H1 (cell line): Measurements from ENCODE around the gene PIGC. TPM values are rescaled to one million over a fixed set of nuclear protein-coding genes. Genes with fewer than 3 reads are reported as not detected.

Experiments used
- CTCF ChIA-PET: fragments of 300-600 bp; sonication (Branson Sonifier 250); formaldehyde crosslinking; loops from one replicate; lab custom pipeline; 2021; ENCODE audit not compliant: partially characterized antibody; lab: Charles Lee
- POLR2A ChIA-PET: fragments of 300-600 bp; sonication (Branson Sonifier 250); formaldehyde crosslinking; loops from one replicate; lab custom pipeline; 2021; ENCODE audit warnings: inconsistent platforms; ENCODE audit not compliant: partially characterized antibody; lab: Charles Lee
- DNase-seq, 2 experiments: peaks; one replicate each; pipeline versions ENCODE4 v3.0.0 to v3.0.0-alpha.2; 2010 to 2022; ENCODE audit warnings: low spot score in 2 of 2, low read depth in 1 of 2, mixed read lengths in 1 of 2
- FAIRE-seq: peaks from 2 replicates; lab custom pipeline; 2011; peaks lifted over from hg19 to GRCh38; lab: Jason Lieb, UNC
- H2AFZ ChIP-seq: 2 replicates; pipeline ENCODE4 v1.8.1; 2012; ENCODE audit warnings: low read length, inconsistent platforms
- H2AK5ac ChIP-seq: 2 replicates; pipeline ENCODE4 v1.6.1; 2013; ENCODE audit warnings: low read depth, low read length
- H2BK120ac ChIP-seq: replicated peaks from 2 replicates; pipeline ENCODE3; 2013; ENCODE audit warnings: low read depth, low read length, inconsistent platforms
- H2BK12ac ChIP-seq: 2 replicates; pipeline ENCODE4 v1.6.1; 2013; ENCODE audit warnings: low read depth, low read length
- H2BK15ac ChIP-seq: 2 replicates; pipeline ENCODE4 v1.6.1; 2013; ENCODE audit warnings: low read length
- H2BK20ac ChIP-seq: 2 replicates; pipeline ENCODE4 v1.6.1; 2013; ENCODE audit warnings: low read length
- H2BK5ac ChIP-seq: 2 replicates; pipeline ENCODE4 v1.6.1; 2013; ENCODE audit warnings: low read depth, low read length
- H3K14ac ChIP-seq: 2 replicates; pipeline ENCODE4 v1.6.1; 2013; ENCODE audit warnings: inconsistent platforms; ENCODE audit not compliant: insufficient read length
- H3K18ac ChIP-seq: 2 replicates; pipeline ENCODE4 v1.6.1; 2013; ENCODE audit warnings: low read length; ENCODE audit errors: extremely low read depth
- H3K23ac ChIP-seq: 2 replicates; pipeline ENCODE4 v1.6.1; 2013; ENCODE audit warnings: inconsistent platforms; ENCODE audit not compliant: insufficient read length
- H3K23me2 ChIP-seq: 2 replicates; pipeline ENCODE4 v1.6.1; 2013; ENCODE audit warnings: low read depth, low read length
- H3K27ac ChIP-seq: 2 replicates; pipeline ENCODE4 v1.6.1; 2011; ENCODE audit warnings: low read depth, low read length, inconsistent platforms
- H3K27me3 ChIP-seq, 4 experiments: replicated peaks in 1 of 4; 1 replicate in 1 of 4; 2 replicates in 3 of 4; pipeline versions ENCODE4 v1.6.1 to v1.8.1; 2011 to 2013; ENCODE audit warnings: low read length in 3 of 4, mild to moderate bottlenecking in 3 of 4, inconsistent platforms in 2 of 4, mixed read lengths in 2 of 4, moderate library complexity in 1 of 4; ENCODE audit not compliant: control insufficient read depth in 3 of 4, insufficient read depth in 3 of 4; ENCODE audit errors: extremely low read depth in 1 of 4
- H3K36me3 ChIP-seq, 4 experiments: 2 replicates each; pipeline versions ENCODE4 v1.6.1 to v1.8.1; 2011 to 2013; ENCODE audit warnings: mild to moderate bottlenecking in 4 of 4, low read length in 3 of 4, moderate library complexity in 2 of 4, control low read depth in 1 of 4, inconsistent platforms in 1 of 4; ENCODE audit not compliant: insufficient read depth in 4 of 4, control insufficient read depth in 2 of 4
- H3K4ac ChIP-seq: replicated peaks from 2 replicates; pipeline ENCODE3; 2013; ENCODE audit warnings: low read length, low read depth, mixed read lengths, inconsistent platforms; ENCODE audit not compliant: insufficient read length
- H3K4me1 ChIP-seq, 4 experiments: replicated peaks in 1 of 4; 1 replicate in 1 of 4; 2 replicates in 3 of 4; pipeline versions ENCODE4 v1.6.1 to v1.8.1; 2011 to 2013; ENCODE audit warnings: low read length in 3 of 4, inconsistent platforms in 2 of 4, mixed read lengths in 1 of 4; ENCODE audit not compliant: insufficient read depth in 4 of 4, control insufficient read depth in 3 of 4
- H3K4me2 ChIP-seq, 2 experiments: 2 replicates each; pipeline versions ENCODE4 v1.6.1 to v1.8.1; 2011 to 2013; ENCODE audit warnings: low read depth in 2 of 2, low read length in 2 of 2, control low read depth in 1 of 2, inconsistent platforms in 1 of 2, mild to moderate bottlenecking in 1 of 2; ENCODE audit not compliant: insufficient read depth in 1 of 2
- H3K4me3 ChIP-seq, 4 experiments: fragments of 200-600, 300-600 bp in 1 of 4; sonication (generic), shearing (Covaris generic), sonication (Bioruptor Twin) in 1 of 4; 2 replicates each; pipeline versions ENCODE4 v1.5.1 to v1.8.1; 2011 to 2016; ENCODE audit warnings: low read length in 4 of 4, low read depth in 3 of 4, control low read depth in 2 of 4, inconsistent platforms in 2 of 4, mild to moderate bottlenecking in 2 of 4, mixed read lengths in 1 of 4, moderate library complexity in 1 of 4; ENCODE audit not compliant: insufficient read depth in 2 of 4; ENCODE audit errors: extremely low read depth in 1 of 4
- H3K56ac ChIP-seq: replicated peaks from 2 replicates; pipeline ENCODE3; 2013; ENCODE audit warnings: low read depth, mild to moderate bottlenecking, mixed read lengths, low read length, inconsistent platforms; ENCODE audit not compliant: insufficient read length
- H3K79me1 ChIP-seq: 2 replicates; pipeline ENCODE4 v1.6.1; 2013; ENCODE audit warnings: low read depth, low read length, control low read depth
- H3K79me2 ChIP-seq, 2 experiments: 2 replicates each; pipeline versions ENCODE4 v1.6.1 to v1.8.1; 2012 to 2013; ENCODE audit warnings: low read length in 2 of 2, mild to moderate bottlenecking in 2 of 2, inconsistent platforms in 1 of 2; ENCODE audit not compliant: insufficient read depth in 2 of 2, control insufficient read depth in 1 of 2
- H3K9ac ChIP-seq, 4 experiments: replicated peaks in 1 of 4; 1 replicate in 1 of 4; 2 replicates in 3 of 4; pipeline versions ENCODE4 v1.6.1 to v1.8.1; 2011 to 2013; ENCODE audit warnings: low read depth in 3 of 4, low read length in 3 of 4, control low read depth in 2 of 4, mild to moderate bottlenecking in 2 of 4, moderate library complexity in 2 of 4, inconsistent platforms in 1 of 4; ENCODE audit errors: extremely low read depth in 1 of 4
- H3K9me3 ChIP-seq, 2 experiments: 2 replicates each; pipeline versions ENCODE4 v1.6.1 to v1.8.1; 2012 to 2013; ENCODE audit warnings: mild to moderate bottlenecking in 2 of 2, moderate library complexity in 2 of 2, control low read depth in 1 of 2, inconsistent platforms in 1 of 2, low read depth in 1 of 2, low read length in 1 of 2, mixed read lengths in 1 of 2; ENCODE audit not compliant: insufficient read depth in 2 of 2
- H4K20me1 ChIP-seq, 2 experiments: replicated peaks in 1 of 2; 2 replicates each; pipeline versions ENCODE3 to v1.8.1; 2011 to 2013; ENCODE audit warnings: inconsistent platforms in 2 of 2, low read length in 2 of 2, mild to moderate bottlenecking in 1 of 2; ENCODE audit not compliant: insufficient read depth in 2 of 2, control insufficient read depth in 1 of 2
- H4K5ac ChIP-seq: 2 replicates; pipeline ENCODE4 v1.6.1; 2013; ENCODE audit warnings: low read length, low read depth, mixed read lengths, inconsistent platforms; ENCODE audit not compliant: insufficient read length
- H4K8ac ChIP-seq: 2 replicates; pipeline ENCODE4 v1.8.0; 2013; ENCODE audit warnings: mild to moderate bottlenecking, moderate library complexity, low read length, inconsistent platforms; ENCODE audit not compliant: insufficient read depth; ENCODE audit errors: extremely low read depth
- H4K91ac ChIP-seq: replicated peaks from 2 replicates; pipeline ENCODE3; 2013; ENCODE audit warnings: low read length, mixed read lengths, inconsistent platforms; ENCODE audit not compliant: insufficient read length
- EGR1 ChIP-seq: IDR thresholded peaks from 2 replicates; pipeline ENCODE4 v1.6.1; 2011; ENCODE audit warnings: low read depth, low read length, borderline replicate concordance
- KDM4A ChIP-seq: IDR thresholded peaks from one replicate; pipeline ENCODE4 v1.7.1; 2012; ENCODE audit warnings: low read depth, mild to moderate bottlenecking, moderate library complexity, low read length, inconsistent platforms; ENCODE audit not compliant: severe bottlenecking
- KDM5A ChIP-seq: fragments of 200-600 bp; IDR thresholded peaks from 2 replicates; pipeline ENCODE4 v1.7.1; 2012; ENCODE audit warnings: mild to moderate bottlenecking, low read length, inconsistent platforms, mixed read lengths
- NRF1 ChIP-seq: IDR thresholded peaks from 2 replicates; pipeline ENCODE4 v1.6.1; 2011; ENCODE audit warnings: mild to moderate bottlenecking, low read depth, low read length, improper control_type of control experiment
- RAD21 ChIP-seq, 2 experiments: IDR thresholded peaks in 1 of 2; conservative IDR thresholded peaks in 1 of 2; 2 replicates each; pipeline ENCODE4 v1.6.1; 2011; ENCODE audit warnings: low read depth in 2 of 2, low read length in 2 of 2, improper control_type of control experiment in 1 of 2, inconsistent platforms in 1 of 2, mild to moderate bottlenecking in 1 of 2, moderate library complexity in 1 of 2
- SIX5 ChIP-seq: IDR thresholded peaks from 2 replicates; pipeline ENCODE4 v1.6.1; 2011; ENCODE audit warnings: mild to moderate bottlenecking, low read depth, low read length
- SUZ12 ChIP-seq: fragments of 200-600 bp; sonication (generic); IDR thresholded peaks from 2 replicates; pipeline ENCODE4 v1.6.1; 2012; ENCODE audit warnings: mild to moderate bottlenecking, inconsistent platforms, low read length, moderate library complexity, mixed read lengths
- TBP ChIP-seq: IDR thresholded peaks from 2 replicates; pipeline ENCODE4 v1.6.1; 2011; ENCODE audit warnings: low read depth, low read length, improper control_type of control experiment
- USF2 ChIP-seq: IDR thresholded peaks from 2 replicates; pipeline ENCODE4 v1.6.1; 2011; ENCODE audit warnings: low read length, improper control_type of control experiment
- WGBS, 2 experiments: shearing (Covaris generic) in 1 of 2; methylation state at CpG; one replicate each; pipeline versions ENCODE4 v1.1.6 to v1.1.7; 2013 to 2015; ENCODE audit warnings: low lambda C conversion rate in 2 of 2, mixed read lengths in 2 of 2, inconsistent platforms in 1 of 2, low coverage in 1 of 2, missing lambda C conversion rate in 1 of 2; ENCODE audit not compliant: insufficient replicate concordance in 2 of 2, insufficient coverage in 1 of 2, insufficient read length in 1 of 2; ENCODE audit errors: extremely low coverage in 1 of 2, missing lambda C conversion rate in 1 of 2; 5-methylcytosine and 5-hydroxymethylcytosine counted together
- polyA plus RNA-seq, 7 experiments: library from polyadenylated mRNA; depleted of rRNA in 3 of 7; stranded (reverse) in 5 of 7; unstranded in 2 of 7; fragments of >200 nt in 5 of 7; fragments of 200-250 nt in 2 of 7; gene quantifications; 1 replicate in 5 of 7; 2 replicates in 1 of 7; 4 replicates in 1 of 7; pipeline versions ENCODE4 v1.2.1 to v1.2.3, GENCODE V29; 2011 to 2013; ENCODE audit warnings: missing spikeins in 2 of 7, mixed read lengths in 2 of 7
- total RNA-seq: library from RNA; stranded (reverse); fragmentation: NEBNext Ultra II Directional; extraction: Animal tissue kit (Norgen Biotek cat#: 25700); gene quantifications from 2 replicates; pipeline ENCODE4 v1.2.1, GENCODE V29; 2021
- TF ChIP-seq, protein P1 (sequence below), 3 experiments: IDR thresholded peaks; 1 replicate in 2 of 3; 2 replicates in 1 of 3; pipeline versions ENCODE4 v1.5.1 to v1.6.1; 2011; ENCODE audit warnings: low read length in 3 of 3, mild to moderate bottlenecking in 3 of 3, inconsistent platforms in 2 of 3, low read depth in 1 of 3, moderate library complexity in 1 of 3; ENCODE audit not compliant: insufficient read depth in 1 of 3; ENCODE audit errors: control extremely low read depth in 1 of 3

The PIGC gene
- total and polyA plus RNA-seq, 2 of the 8 experiments (the other 6 are each of a cell fraction or from before 2014, with no cell fraction given) = 21.0 to 39.3 TPM

DNA sequence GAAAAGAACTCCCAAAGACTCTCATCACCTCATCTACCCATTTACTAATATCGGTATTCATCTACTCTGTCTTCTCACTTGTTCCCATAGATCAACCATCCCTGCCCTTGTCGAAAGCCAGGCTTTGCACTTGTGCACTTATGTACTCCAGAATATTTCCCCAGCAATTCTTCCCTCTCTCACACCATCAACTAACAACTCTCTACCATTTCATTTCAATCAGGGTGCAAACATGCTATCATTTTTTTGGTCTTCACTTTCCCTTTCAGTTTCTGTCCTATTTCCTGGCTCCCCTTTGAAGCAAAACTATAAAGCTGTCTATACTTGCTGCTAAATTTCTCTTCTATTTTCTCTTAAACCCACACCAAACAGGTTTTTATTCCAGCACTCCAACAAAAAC, 16.7 kb downstream of the PIGC start:
- H3K56ac ChIP-seq = no peak overlapping the region
- no peaks in the 10 kb centered on the region; the same call in 1 of the 2 replicates for H3K23me2 ChIP-seq
- H3K14ac ChIP-seq = no peak overlapping the region
- no peak overlapping the region for H2BK120ac ChIP-seq
- no peak overlapping the region for H2BK5ac ChIP-seq
- ChIA-PET CTCF (interaction anchor here (1.1 to 1.7 kb wide), 4 partner anchors 10 to 441 kb away, joined by 3 to 7 read pairs (median 3); no protein-coding TSS in a partner anchor), POLR2A (no interaction called here)
- no peak overlapping the region for H3K27ac ChIP-seq
- no peak overlapping the region for H2BK15ac ChIP-seq
- H3K4me3 ChIP-seq = no peak overlapping the region
- H3K36me3 ChIP-seq = no peaks in the 10 kb centered on the region
- no peak overlapping the region for H4K5ac ChIP-seq
- no peak overlapping the region for H4K8ac ChIP-seq
- peaks cover 3 to 5% (median 4%) of the 10 kb centered on the region in 4 experiments; a peak in 6 of 7 replicates for H3K4me1 ChIP-seq
- H4K20me1 ChIP-seq = no peaks in the 10 kb centered on the region
- H3K79me1 ChIP-seq = no peaks in the 10 kb centered on the region
- H3K4ac ChIP-seq = no peak overlapping the region
- no peaks in the 10 kb centered on the region for H3K27me3 ChIP-seq
- H4K91ac ChIP-seq = no peak overlapping the region
- 84% methylated on average over 2 of the region's 2 CpGs; no CpG with 5 or more reads in 1 of the 2 experiments for WGBS, 2 experiments
- TF ChIP-seq RAD21 (IDR thresholded peaks at IDR 0.05 in 1 of 2, conservative IDR thresholded peaks at IDR 0.05 in 1 of 2; ENCODE audit: low read depth in 2 of 2, low read length in 2 of 2) (no peak), TBP (no peak), NRF1 (no peak), KDM4A (no peak), EGR1 (no peak), SUZ12 (no peak), KDM5A (no peak), USF2 (no peak), SIX5 (no peak)
- TF ChIP-seq, protein P1, sequence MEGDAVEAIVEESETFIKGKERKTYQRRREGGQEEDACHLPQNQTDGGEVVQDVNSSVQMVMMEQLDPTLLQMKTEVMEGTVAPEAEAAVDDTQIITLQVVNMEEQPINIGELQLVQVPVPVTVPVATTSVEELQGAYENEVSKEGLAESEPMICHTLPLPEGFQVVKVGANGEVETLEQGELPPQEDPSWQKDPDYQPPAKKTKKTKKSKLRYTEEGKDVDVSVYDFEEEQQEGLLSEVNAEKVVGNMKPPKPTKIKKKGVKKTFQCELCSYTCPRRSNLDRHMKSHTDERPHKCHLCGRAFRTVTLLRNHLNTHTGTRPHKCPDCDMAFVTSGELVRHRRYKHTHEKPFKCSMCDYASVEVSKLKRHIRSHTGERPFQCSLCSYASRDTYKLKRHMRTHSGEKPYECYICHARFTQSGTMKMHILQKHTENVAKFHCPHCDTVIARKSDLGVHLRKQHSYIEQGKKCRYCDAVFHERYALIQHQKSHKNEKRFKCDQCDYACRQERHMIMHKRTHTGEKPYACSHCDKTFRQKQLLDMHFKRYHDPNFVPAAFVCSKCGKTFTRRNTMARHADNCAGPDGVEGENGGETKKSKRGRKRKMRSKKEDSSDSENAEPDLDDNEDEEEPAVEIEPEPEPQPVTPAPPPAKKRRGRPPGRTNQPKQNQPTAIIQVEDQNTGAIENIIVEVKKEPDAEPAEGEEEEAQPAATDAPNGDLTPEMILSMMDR (IDR thresholded peaks at IDR 0.05; ENCODE audit: control extremely low read depth in 1 of 3, insufficient read depth in 1 of 3, low read depth in 1 of 3, low read length in 3 of 3) = no peak
- no peak overlapping the region for H2AFZ ChIP-seq
- no peak overlapping the region for H3K23ac ChIP-seq
- FAIRE-seq (no peak), DNase-seq (no peak)
- no peaks in the 10 kb centered on the region for H3K9me3 ChIP-seq
- H3K9ac ChIP-seq = no peak overlapping the region
- H2BK12ac ChIP-seq = no peak overlapping the region
- no peak overlapping the region for H3K4me2 ChIP-seq
- no peak overlapping the region for H3K18ac ChIP-seq
- H2BK20ac ChIP-seq = no peak overlapping the region
- no peak overlapping the region for H2AK5ac ChIP-seq
- no peaks in the 10 kb centered on the region for H3K79me2 ChIP-seq
